Neural crest cell (in vitro differentiated cells): ENCODE measurements around the gene TM4SF20. TPM values are rescaled to one million over a fixed set of nuclear protein-coding genes. Genes with fewer than 3 reads are reported as not detected.

ENCODE experiments used
- DNase-seq: peaks from one replicate; pipeline ENCODE4 v3.0.0; 2021; ENCODE audit warnings: low read depth, mixed read lengths, low spot score
- H3K27ac Mint-ChIP-seq: one replicate; pipeline ENCODE4 v1.8.0; 2021; ENCODE audit warnings: mild to moderate bottlenecking, mixed read lengths; ENCODE audit not compliant: unreplicated experiment
- H3K27me3 Mint-ChIP-seq: 2 replicates; pipeline ENCODE4 v1.8.0; 2021; ENCODE audit warnings: low read depth, mild to moderate bottlenecking, mixed read lengths
- H3K36me3 Mint-ChIP-seq: 2 replicates; pipeline ENCODE4 v1.8.0; 2021; ENCODE audit warnings: low read depth, mild to moderate bottlenecking, mixed read lengths
- H3K4me1 Mint-ChIP-seq: 2 replicates; pipeline ENCODE4 v1.8.0; 2021; ENCODE audit warnings: mixed read lengths
- H3K4me3 Mint-ChIP-seq: one replicate; pipeline ENCODE4 v1.8.0; 2021; ENCODE audit warnings: mild to moderate bottlenecking, mixed read lengths
- H3K9me3 Mint-ChIP-seq: 2 replicates; pipeline ENCODE4 v1.8.0; 2021; ENCODE audit warnings: mixed read lengths
- CTCF ChIP-seq: fragments of 200-600 bp; sonication (generic); conservative IDR thresholded peaks from 2 replicates; pipeline ENCODE4 v1.5.0; 2021; ENCODE audit warnings: antibody characterized with exemption, mild to moderate bottlenecking
- total RNA-seq: library from RNA; stranded (reverse); gene quantifications from 2 replicates; pipeline ENCODE4 v1.2.1, GENCODE V29; 2021

Gene TM4SF20
- total RNA-seq, 1 donor from 2014 or later = not detected

- no peaks in the 10 kb centered on the region for H3K9me3 Mint-ChIP-seq
- no peak for DNase-seq
- no peaks in the 10 kb centered on the region for H3K36me3 Mint-ChIP-seq
- no peaks in the 10 kb centered on the region for H3K27me3 Mint-ChIP-seq
- H3K4me3 Mint-ChIP-seq = no peak overlapping the region
- H3K27ac Mint-ChIP-seq = peak overlapping the region; percentile 91
- H3K4me1 Mint-ChIP-seq = peaks cover 12% of the 10 kb centered on the region
- no peak for TF ChIP-seq CTCF
Observed at GRCh38 chr2:227415538-227416424, 36.7 kb upstream of the TM4SF20 start.

GRCh38 chr2:227414846-227415245 lies 35.7 kb upstream of the TM4SF20 start:
- H3K4me3 Mint-ChIP-seq = no peak overlapping the region
- no peaks in the 10 kb centered on the region for H3K9me3 Mint-ChIP-seq
- no peak for TF ChIP-seq CTCF
- H3K27ac Mint-ChIP-seq = no peak overlapping the region
- H3K36me3 Mint-ChIP-seq = no peaks in the 10 kb centered on the region
- no peak for DNase-seq
- H3K27me3 Mint-ChIP-seq = no peaks in the 10 kb centered on the region
- peaks cover 12% of the 10 kb centered on the region for H3K4me1 Mint-ChIP-seq

- Mint-ChIP-seq H3K27me3 (no peaks in the 10 kb centered on the region), H3K36me3 (no peaks in the 10 kb centered on the region), H3K4me1 (peaks cover 12% of the 10 kb centered on the region), H3K4me3 (no peak overlapping the region), H3K27ac (peak overlapping the region; percentile 76), H3K9me3 (no peaks in the 10 kb centered on the region)
- no peak for DNase-seq
- no peak for TF ChIP-seq CTCF
Observed at GRCh38 chr2:227413371-227413770, 34.3 kb upstream of the TM4SF20 start.

- no peak for DNase-seq
- Mint-ChIP-seq H3K4me1 (peaks cover 12% of the 10 kb centered on the region), H3K27ac (peak overlapping the region; percentile 76), H3K27me3 (no peaks in the 10 kb centered on the region), H3K9me3 (no peaks in the 10 kb centered on the region), H3K4me3 (no peak overlapping the region), H3K36me3 (no peaks in the 10 kb centered on the region)
- no peak for TF ChIP-seq CTCF
Observed at GRCh38 chr2:227412877-227413276, 33.8 kb upstream of the TM4SF20 start.

GRCh38 chr2:227411990-227412350 lies 32.9 kb upstream of the TM4SF20 start:
- H3K27ac Mint-ChIP-seq = no peak overlapping the region
- TF ChIP-seq CTCF = no peak
- no peaks in the 10 kb centered on the region for H3K27me3 Mint-ChIP-seq
- H3K36me3 Mint-ChIP-seq = no peaks in the 10 kb centered on the region
- H3K9me3 Mint-ChIP-seq = no peaks in the 10 kb centered on the region
- no peak for DNase-seq
- H3K4me1 Mint-ChIP-seq = peaks cover 14% of the 10 kb centered on the region
- no peak overlapping the region for H3K4me3 Mint-ChIP-seq
